T-cell (primary cell): ENCODE measurements around the gene IVD. TPM values are rescaled to one million over a fixed set of nuclear protein-coding genes. Genes with fewer than 3 reads are reported as not detected.

Source experiments
- ATAC-seq, 4 experiments: fragments of 200-7000 bp in 3 of 4; fragments of 150-1000 bp in 1 of 4; cut with Tn5 transposase; replicated peaks in 1 of 4; 1 replicate in 3 of 4; 2 replicates in 1 of 4; pipeline ENCODE4 v1.10.0; 2021; ENCODE audit warnings: moderate library complexity in 3 of 4, mild to moderate bottlenecking in 2 of 4, moderate number of reproducible peaks in 1 of 4
- CTCF ChIA-PET, 2 donors: fragments of 300-600 bp; sonication (Branson Sonifier 250); formaldehyde crosslinking; loops; one replicate each; lab custom pipeline; 2022; ENCODE audit warnings: antibody characterized with exemption in 2 of 2; lab: Charles Lee
- POLR2A ChIA-PET, 2 donors: fragments of 300-600 bp; sonication (Branson Sonifier 250); formaldehyde crosslinking; loops; one replicate each; lab custom pipeline; 2022; ENCODE audit warnings: antibody characterized with exemption in 2 of 2; lab: Charles Lee
- DNase-seq, 35 experiments: peaks; one replicate each; pipeline versions ENCODE4 v3.0.0 to v3.0.0-alpha.2; 2013 to 2023
- H3K27ac ChIP-seq: one replicate; pipeline ENCODE4 v1.5.1; 2013; ENCODE audit warnings: low read length
- H3K27me3 ChIP-seq, 2 experiments: replicated peaks in 1 of 2; 1 replicate in 1 of 2; 2 replicates in 1 of 2; pipeline versions ENCODE4 v1.6.1 to v1.7.0; 2013; ENCODE audit warnings: low read length in 1 of 2, mixed read lengths in 1 of 2; ENCODE audit not compliant: control insufficient read depth in 2 of 2, insufficient read depth in 2 of 2; ENCODE audit errors: extremely low read depth in 1 of 2
- H3K36me3 ChIP-seq, 2 donors: 1 replicate in 1 of 2; 2 replicates in 1 of 2; pipeline versions ENCODE4 v1.6.1 to v1.7.0; 2013; ENCODE audit warnings: low read length in 1 of 2; ENCODE audit not compliant: control insufficient read depth in 2 of 2, insufficient read depth in 1 of 2; ENCODE audit errors: extremely low read depth in 1 of 2
- H3K4me1 ChIP-seq, 2 experiments: 1 replicate in 1 of 2; 2 replicates in 1 of 2; pipeline versions ENCODE4 v1.6.1 to v1.7.0; 2013; ENCODE audit warnings: low read length in 2 of 2, mixed read lengths in 1 of 2; ENCODE audit not compliant: insufficient read depth in 2 of 2, control insufficient read depth in 1 of 2; ENCODE audit errors: extremely low read depth in 1 of 2
- H3K4me3 ChIP-seq, 2 donors: 1 replicate in 1 of 2; 2 replicates in 1 of 2; pipeline versions ENCODE4 v1.5.1 to v1.7.0; 2013; ENCODE audit warnings: mild to moderate bottlenecking in 2 of 2, low read length in 1 of 2, moderate library complexity in 1 of 2; ENCODE audit not compliant: control insufficient read depth in 1 of 2; ENCODE audit errors: extremely low read depth in 1 of 2
- H3K9me3 ChIP-seq: 2 replicates; pipeline ENCODE4 v1.7.0; 2013
- H3K27ac Mint-ChIP-seq, 2 donors: one replicate each; pipeline ENCODE4 v1.8.0; 2020 to 2021; ENCODE audit warnings: mild to moderate bottlenecking in 2 of 2, mixed read lengths in 2 of 2
- H3K27me3 Mint-ChIP-seq, 2 donors: one replicate each; pipeline ENCODE4 v1.8.0; 2021 to 2022; ENCODE audit warnings: mixed read lengths in 2 of 2
- H3K36me3 Mint-ChIP-seq: one replicate; pipeline ENCODE4 v1.8.0; 2021; ENCODE audit warnings: mixed read lengths
- H3K4me1 Mint-ChIP-seq, 3 donors: one replicate each; pipeline ENCODE4 v1.8.0; 2020 to 2022; ENCODE audit warnings: mixed read lengths in 3 of 3, mild to moderate bottlenecking in 1 of 3
- H3K4me3 Mint-ChIP-seq, 3 donors: one replicate each; pipeline ENCODE4 v1.8.0; 2020 to 2022; ENCODE audit warnings: mild to moderate bottlenecking in 3 of 3, mixed read lengths in 3 of 3, moderate library complexity in 3 of 3
- H3K9me3 Mint-ChIP-seq, 3 donors: one replicate each; pipeline ENCODE4 v1.8.0; 2020 to 2022; ENCODE audit warnings: mixed read lengths in 3 of 3
- WGBS: methylation state at CpG from one replicate; pipeline ENCODE4 v1.1.5; 2013; ENCODE audit warnings: missing lambda C conversion rate; ENCODE audit not compliant: insufficient coverage; 5-methylcytosine and 5-hydroxymethylcytosine counted together
- total RNA-seq, 35 experiments: library from RNA in 6 of 35; stranded (reverse) in 6 of 35; fragments of 120-200 nt in 1 of 35; gene quantifications; one replicate each; pipeline versions ENCODE4 v1.2.1 to v1.2.4 and lab custom pipeline; 2013 to 2026

Gene IVD
- total RNA-seq, 5 donors from 2014 or later (not counting 1 experiment from before 2014, with no cell fraction given), result 52.3 to 89.8 (median 81.4) TPM

DNA sequence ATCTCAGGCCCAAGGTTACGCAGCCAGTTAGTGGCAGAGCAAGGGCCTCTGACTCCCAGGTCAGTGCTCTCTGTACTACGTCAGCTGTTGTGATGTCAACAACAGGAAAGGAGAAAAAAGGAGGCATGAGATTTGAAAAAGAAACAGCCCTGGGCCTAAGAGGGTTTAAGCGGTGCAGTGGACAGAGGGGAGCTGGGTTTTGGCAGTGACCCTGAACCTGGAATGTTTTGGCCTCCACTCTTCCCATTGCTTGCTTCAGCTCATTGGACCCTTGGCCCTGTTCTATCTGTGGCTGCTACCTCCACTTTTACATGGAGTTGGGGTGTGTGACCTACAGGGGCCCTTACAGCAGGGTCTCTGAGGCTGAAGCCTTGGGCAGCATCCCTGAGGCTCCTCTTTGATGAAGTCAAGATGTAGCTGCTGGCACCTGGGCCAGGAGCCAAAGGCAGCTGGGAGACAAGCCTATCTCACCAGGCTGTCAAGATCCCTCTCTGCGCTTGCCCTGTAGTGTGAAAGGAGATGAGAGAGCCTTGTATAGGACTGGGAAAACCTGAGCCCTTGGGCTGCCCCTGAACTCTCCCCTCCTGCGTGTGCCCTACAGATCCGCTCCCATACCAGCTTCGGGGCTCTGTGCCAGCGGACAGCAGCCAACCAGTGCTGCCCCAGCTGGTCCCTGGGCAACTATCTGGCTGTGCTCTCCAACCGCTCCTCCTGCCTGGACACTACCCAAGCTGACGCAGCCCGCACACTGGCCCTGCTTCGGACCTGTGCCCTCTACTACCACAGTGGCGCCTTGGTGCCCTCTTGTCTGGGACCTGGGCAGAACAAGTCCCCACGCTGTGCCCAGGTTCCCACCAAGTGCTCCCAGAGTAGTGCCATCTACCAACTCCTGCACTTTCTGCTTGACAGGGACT lies 38.9 kb upstream of the IVD start:
- Mint-ChIP-seq H3K4me3 (peak overlapping the region; percentile 79 to 87 (median 82)), H3K9me3 (no peaks in the 10 kb centered on the region), H3K27ac (peak overlapping the region in 1 of 2 donors; percentile 60), H3K4me1 (peaks cover 18 to 30% (median 28%) of the 10 kb centered on the region in 3 donors), H3K36me3 (peaks cover 8% of the 10 kb centered on the region), H3K27me3 (no peaks in the 10 kb centered on the region)
- ChIA-PET POLR2A (no interaction called here), CTCF (interaction anchor here (0.7 to 1.8 kb wide), 3 partner anchors 22 to 343 kb away, joined by 3 to 4 read pairs (median 4); no protein-coding TSS in a partner anchor)
- no peaks in the 10 kb centered on the region for H3K27me3 ChIP-seq
- H3K4me1 ChIP-seq, result peaks cover 8 to 48% of the 10 kb centered on the region in 2 experiments
- peak overlapping the region; percentile 68 to 75 for H3K4me3 ChIP-seq
- H3K27ac ChIP-seq, result no peak overlapping the region
- no peak for ATAC-seq
- H3K9me3 ChIP-seq, result no peaks in the 10 kb centered on the region
- 98% methylated on average over 12 of the region's 14 CpGs for WGBS
- DNase-seq, result no peak
- H3K36me3 ChIP-seq, result peaks cover 2 to 6% of the 10 kb centered on the region in 2 donors

GRCh38 chr15:40367371-40367685 lies 38.3 kb upstream of the IVD start:
- peak in 1 of 35 experiments; percentile 11 for DNase-seq
- peak overlapping the region; percentile 60 to 92 for H3K27ac Mint-ChIP-seq
- Histone ChIP-seq H3K9me3 (no peaks in the 10 kb centered on the region), H3K27me3 (no peaks in the 10 kb centered on the region), H3K4me1 (peaks cover 8 to 48% of the 10 kb centered on the region in 2 experiments), H3K36me3 (peaks cover under 1% of the 10 kb centered on the region in 2 donors), H3K4me3 (peak overlapping the region; percentile 68 to 75), H3K27ac (peak overlapping the region; percentile 43)
- H3K4me3 Mint-ChIP-seq, result peak overlapping the region; percentile 79 to 87 (median 82)
- WGBS, result 38% methylated on average over 4 of the region's 5 CpGs
- H3K9me3 Mint-ChIP-seq, result no peaks in the 10 kb centered on the region
- no peak for ATAC-seq
- POLR2A ChIA-PET, result no interaction called here
- no peaks in the 10 kb centered on the region for H3K27me3 Mint-ChIP-seq
- peaks cover 4% of the 10 kb centered on the region for H3K36me3 Mint-ChIP-seq
- H3K4me1 Mint-ChIP-seq, result peaks cover 16 to 30% (median 28%) of the 10 kb centered on the region in 3 donors
- CTCF ChIA-PET, result interaction anchor here in 1 of 2 donors (1.8 kb wide), 1 partner anchor 23 kb away, joined by 4 read pairs; no protein-coding TSS in a partner anchor

GRCh38 chr15:40367686-40368611 lies 37.6 kb upstream of the IVD start:
- Histone ChIP-seq H3K4me1 (peaks cover 8 to 48% of the 10 kb centered on the region in 2 experiments), H3K27ac (peak overlapping the region; percentile 45), H3K36me3 (no peaks in the 10 kb centered on the region), H3K4me3 (peak overlapping the region; percentile 68 to 75), H3K9me3 (no peaks in the 10 kb centered on the region), H3K27me3 (no peaks in the 10 kb centered on the region)
- CTCF ChIA-PET, result interaction anchor here (0.8 to 1.0 kb wide), 3 partner anchors 10 to 50 kb away, joined by 3 read pairs; no protein-coding TSS in a partner anchor
- POLR2A ChIA-PET, result interaction anchor here in 1 of 2 donors (0.7 kb wide), 1 partner anchor 15 kb away, joined by 3 read pairs; no protein-coding TSS in a partner anchor
- ATAC-seq, result peak; percentile 94 to 97 (median 96)
- H3K36me3 Mint-ChIP-seq, result no peaks in the 10 kb centered on the region
- H3K27me3 Mint-ChIP-seq, result no peaks in the 10 kb centered on the region
- H3K9me3 Mint-ChIP-seq, result no peaks in the 10 kb centered on the region
- 5% methylated on average over 89 of the region's 91 CpGs for WGBS
- peaks cover 11 to 26% (median 25%) of the 10 kb centered on the region in 3 donors for H3K4me1 Mint-ChIP-seq
- peak; percentile 61 to 95 (median 84) for DNase-seq
- peak overlapping the region; percentile 79 to 87 (median 82) for H3K4me3 Mint-ChIP-seq
- H3K27ac Mint-ChIP-seq, result peak overlapping the region; percentile 60 to 92

DNA sequence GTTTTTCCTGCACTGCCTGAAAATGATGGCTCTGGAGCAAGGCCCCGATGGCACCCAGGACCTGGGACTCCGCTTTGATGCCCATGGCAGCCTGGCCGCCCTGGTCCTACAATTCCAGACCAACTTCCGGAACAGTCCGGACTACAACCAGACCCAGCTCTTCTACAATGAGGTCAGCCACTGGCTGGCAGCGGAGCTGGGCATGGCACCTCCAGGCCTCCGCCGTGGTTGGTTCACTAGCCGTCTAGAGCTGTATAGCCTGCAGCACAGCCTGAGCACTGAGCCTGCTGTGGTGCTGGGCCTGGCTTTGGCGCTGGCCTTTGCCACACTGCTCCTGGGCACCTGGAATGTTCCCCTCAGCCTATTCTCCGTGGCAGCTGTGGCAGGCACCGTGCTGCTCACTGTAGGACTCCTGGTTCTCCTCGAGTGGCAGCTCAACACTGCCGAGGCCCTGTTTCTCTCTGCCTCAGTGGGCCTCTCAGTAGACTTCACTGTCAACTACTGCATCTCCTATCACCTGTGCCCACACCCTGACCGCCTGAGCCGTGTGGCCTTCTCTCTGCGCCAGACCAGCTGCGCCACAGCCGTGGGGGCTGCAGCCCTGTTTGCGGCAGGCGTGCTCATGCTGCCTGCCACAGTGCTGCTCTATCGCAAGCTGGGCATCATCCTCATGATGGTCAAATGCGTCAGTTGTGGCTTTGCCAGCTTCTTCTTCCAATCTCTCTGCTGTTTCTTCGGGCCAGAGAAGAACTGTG lies 36.7 kb upstream of the IVD start:
- no peaks in the 10 kb centered on the region for H3K36me3 Mint-ChIP-seq
- WGBS, result 95% methylated on average over 24 of the region's 24 CpGs
- H3K27me3 ChIP-seq, result no peaks in the 10 kb centered on the region
- H3K27ac Mint-ChIP-seq, result peak overlapping the region; percentile 12 to 32
- peaks cover 11 to 26% (median 25%) of the 10 kb centered on the region in 3 donors for H3K4me1 Mint-ChIP-seq
- no peaks in the 10 kb centered on the region for H3K36me3 ChIP-seq
- H3K4me1 ChIP-seq, result peaks cover 8 to 46% of the 10 kb centered on the region in 2 experiments
- no peaks in the 10 kb centered on the region for H3K9me3 Mint-ChIP-seq
- peak overlapping the region; percentile 31 to 87 (median 72) for H3K4me3 Mint-ChIP-seq
- no peak overlapping the region for H3K4me3 ChIP-seq
- ChIA-PET POLR2A (interaction anchor here in 1 of 2 donors (0.6 kb wide), 1 partner anchor 17 kb away, joined by 3 read pairs; no protein-coding TSS in a partner anchor), CTCF (interaction anchor here (0.6 to 1.0 kb wide), 8 partner anchors 9 to 856 kb away, joined by 3 to 4 read pairs (median 3); no protein-coding TSS in a partner anchor)
- no peak for ATAC-seq
- no peaks in the 10 kb centered on the region for H3K9me3 ChIP-seq
- peak overlapping the region; percentile 45 for H3K27ac ChIP-seq
- H3K27me3 Mint-ChIP-seq, result no peaks in the 10 kb centered on the region
- DNase-seq, result no peak

DNA sequence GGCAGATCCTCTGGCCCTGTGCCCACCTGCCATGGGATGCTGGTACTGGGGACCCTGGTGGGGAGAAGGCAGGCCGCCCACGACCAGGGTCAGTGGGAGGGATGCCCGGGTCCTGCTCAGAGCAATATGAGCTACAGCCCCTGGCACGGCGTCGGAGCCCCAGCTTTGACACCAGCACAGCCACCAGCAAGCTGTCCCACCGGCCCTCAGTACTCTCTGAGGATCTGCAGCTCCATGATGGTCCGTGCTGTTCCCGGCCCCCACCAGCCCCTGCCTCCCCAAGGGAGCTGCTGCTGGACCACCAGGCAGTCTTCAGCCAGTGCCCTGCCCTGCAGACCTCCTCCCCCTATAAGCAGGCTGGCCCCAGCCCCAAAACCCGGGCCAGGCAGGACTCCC lies 36.1 kb upstream of the IVD start:
- 94% methylated on average over 10 of the region's 10 CpGs for WGBS
- peaks cover 11 to 26% (median 22%) of the 10 kb centered on the region in 3 donors for H3K4me1 Mint-ChIP-seq
- no peak for DNase-seq
- H3K4me3 Mint-ChIP-seq, result peak overlapping the region in 1 of 3 donors; percentile 87
- ATAC-seq, result no peak
- no peaks in the 10 kb centered on the region for H3K36me3 Mint-ChIP-seq
- H3K4me1 ChIP-seq, result peaks cover 8 to 40% of the 10 kb centered on the region in 2 experiments
- no peaks in the 10 kb centered on the region for H3K9me3 Mint-ChIP-seq
- no peak overlapping the region for H3K4me3 ChIP-seq
- no peaks in the 10 kb centered on the region for H3K9me3 ChIP-seq
- no peaks in the 10 kb centered on the region for H3K36me3 ChIP-seq
- ChIA-PET CTCF (interaction anchor here (0.6 to 1.0 kb wide), 5 partner anchors 11 to 856 kb away, joined by 3 to 4 read pairs (median 3); no protein-coding TSS in a partner anchor), POLR2A (no interaction called here)
- H3K27me3 ChIP-seq, result no peaks in the 10 kb centered on the region
- H3K27me3 Mint-ChIP-seq, result no peaks in the 10 kb centered on the region
- no peak overlapping the region for H3K27ac Mint-ChIP-seq
- H3K27ac ChIP-seq, result no peak overlapping the region
